Transverse colon (tissue), 4 donors: ENCODE results near the gene PITPNC1. TPM values are rescaled to one million over a fixed set of nuclear protein-coding genes. Genes with fewer than 3 reads are reported as not detected.
A peak's percentile ranks its signal among the peaks of the same experiment; 100 is the strongest.
"Not testable (repeated sequence)": the region's sequence is repeated elsewhere in the genome, so short reads cannot be mapped to it uniquely, and the experiment has no call there.

Source experiments
- DNase-seq: peaks from one replicate; pipeline ENCODE4 v3.0.0-alpha.2; 2019
- H3K27ac ChIP-seq, 4 donors: fragments of 200-600 bp; sonication (generic); 2 replicates each; pipeline ENCODE4 v1.5.1; 2016 to 2018; ENCODE audit warnings: inconsistent platforms in 4 of 4
- H3K27me3 ChIP-seq: fragments of 200-600 bp; sonication (generic); 2 replicates; pipeline ENCODE4 v1.5.1; 2017; ENCODE audit warnings: inconsistent platforms
- H3K36me3 ChIP-seq, 4 donors: fragments of 200-600 bp; sonication (generic); 2 replicates each; pipeline ENCODE4 v1.5.1; 2017 to 2019; ENCODE audit warnings: inconsistent platforms in 4 of 4
- H3K4me1 ChIP-seq, 4 donors: fragments of 200-600 bp; sonication (generic); 2 replicates each; pipeline ENCODE4 v1.5.1; 2017 to 2020; ENCODE audit warnings: inconsistent platforms in 4 of 4
- H3K4me3 ChIP-seq, 4 donors: fragments of 200-600 bp; sonication (generic); 1 replicate in 1 of 4; 2 replicates in 3 of 4; pipeline versions ENCODE4 v1.5.1 to v1.6.1; 2017 to 2019; ENCODE audit warnings: inconsistent platforms in 4 of 4
- H3K9me3 ChIP-seq, 2 donors: fragments of 200-600 bp; sonication (generic); 2 replicates each; pipeline ENCODE4 v1.5.1; 2017 to 2019; ENCODE audit warnings: inconsistent platforms in 2 of 2
- EP300 ChIP-seq: sonication (generic); formaldehyde crosslinking; IDR thresholded peaks from one replicate; pipeline ENCODE4 v1.6.1; 2017; ENCODE audit warnings: antibody characterized with exemption, low read depth
- POLR2A ChIP-seq: fragments of 450-650 bp; IDR thresholded peaks from one replicate; pipeline ENCODE4 v1.6.1; 2016; ENCODE audit warnings: antibody characterized with exemption, mild to moderate bottlenecking, moderate library complexity
- POLR2AphosphoS5 ChIP-seq, 3 donors: sonication (generic); formaldehyde crosslinking; IDR thresholded peaks; one replicate each; pipeline ENCODE4 v1.6.1; 2016; ENCODE audit warnings: antibody characterized with exemption in 3 of 3
- WGBS, 2 donors: methylation state at CpG; one replicate each; pipeline ENCODE4 v1.1.5; 2018; ENCODE audit warnings: low coverage in 1 of 2; 5-methylcytosine and 5-hydroxymethylcytosine counted together
- in situ Hi-C, 4 donors: fragments of 200-750 bp; cut with MboI; loops; one replicate each; pipeline versions ENCODE4 v1.15.0 to v1.15.1; 2017; ENCODE audit warnings: low sequenced_read_pairs in 3 of 4, low pct_ligation_motif_present in 1 of 4, low pct_unique_long_range_greater_than_20kb in 1 of 4
- intact Hi-C: fragments of 100-400 bp; cut with DNase I; formaldehyde crosslinking; loops from one replicate; pipeline ENCODE4 v1.15.1; 2023; ENCODE audit warnings: low total_unique reads
- total RNA-seq, 4 donors: library from RNA; depleted of rRNA; stranded (reverse); fragments of >200 nt; gene quantifications; one replicate each; pipeline ENCODE4 v1.1.0, GENCODE V29; 2016
- TF ChIP-seq, protein P1 (sequence below), 5 experiments: fragments of 200-600 bp in 3 of 5; fragments of 450-650 bp in 2 of 5; sonication (generic) in 3 of 5; IDR thresholded peaks; 1 replicate in 2 of 5; 2 replicates in 3 of 5; pipeline ENCODE4 v1.5.1; 2016 to 2017; ENCODE audit warnings: antibody characterized with exemption in 5 of 5, inconsistent platforms in 3 of 5, mild to moderate bottlenecking in 2 of 5, moderate library complexity in 1 of 5

PITPNC1 gene
- total RNA-seq, 4 donors from 2014 or later, result 1.6 to 10.3 (median 4.0) TPM

DNA sequence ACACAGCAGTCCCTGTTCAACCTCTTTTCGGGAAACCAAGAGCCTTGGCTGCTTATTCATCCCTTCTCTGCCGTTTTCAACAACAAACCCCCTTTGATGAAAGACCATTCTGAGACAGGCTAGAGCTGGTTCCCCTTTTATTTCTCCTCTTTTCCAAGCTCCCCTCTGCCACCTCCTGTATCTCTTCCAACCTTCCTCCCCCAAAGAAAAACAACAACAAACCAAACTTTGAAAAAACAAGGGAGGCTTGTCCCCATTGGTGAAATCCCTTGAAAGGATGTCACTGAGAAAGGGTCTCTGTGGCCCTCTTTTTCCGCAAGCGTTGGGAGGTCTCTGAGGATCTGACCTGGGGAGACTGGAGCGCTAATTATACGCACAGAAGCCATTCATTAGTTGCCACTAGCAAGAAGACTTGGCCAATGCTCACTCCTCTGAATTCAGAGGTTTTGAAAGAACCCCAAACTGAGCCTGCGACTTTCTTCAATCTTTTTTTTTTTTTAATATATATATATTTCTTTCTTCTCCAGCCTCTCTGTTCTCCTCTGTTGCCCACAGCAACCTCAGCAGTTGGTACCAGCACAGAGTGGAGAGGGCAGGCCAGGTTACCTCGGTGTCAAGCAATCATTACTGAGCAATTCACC lies 101.4 kb downstream of the PITPNC1 start:
- Histone ChIP-seq H3K36me3 (no peaks in the 10 kb centered on the region), H3K27me3 (no peaks in the 10 kb centered on the region), H3K4me3 (no peak overlapping the region), H3K9me3 (no peaks in the 10 kb centered on the region), H3K4me1 (peaks cover 0 to 21% (median 5%) of the 10 kb centered on the region in 4 donors), H3K27ac (peak overlapping the region; percentile 31 to 51 (median 37))
- in situ Hi-C loops (loop anchor here in 1 of 4 donors (10.0 to 25.0 kb wide), 3 partner anchors 94 to 209 kb away; no protein-coding TSS in a partner anchor), intact Hi-C loops (loop anchor here (5.0 to 10.0 kb wide), 2 partner anchors 86 to 104 kb away; partner anchors contain the start of gene PITPNC1)
- DNase-seq, result no peak
- WGBS, 2 donors, result 76 to 81% methylated on average over 6 to 8 of the region's 8 CpGs
- TF ChIP-seq, protein P1, sequence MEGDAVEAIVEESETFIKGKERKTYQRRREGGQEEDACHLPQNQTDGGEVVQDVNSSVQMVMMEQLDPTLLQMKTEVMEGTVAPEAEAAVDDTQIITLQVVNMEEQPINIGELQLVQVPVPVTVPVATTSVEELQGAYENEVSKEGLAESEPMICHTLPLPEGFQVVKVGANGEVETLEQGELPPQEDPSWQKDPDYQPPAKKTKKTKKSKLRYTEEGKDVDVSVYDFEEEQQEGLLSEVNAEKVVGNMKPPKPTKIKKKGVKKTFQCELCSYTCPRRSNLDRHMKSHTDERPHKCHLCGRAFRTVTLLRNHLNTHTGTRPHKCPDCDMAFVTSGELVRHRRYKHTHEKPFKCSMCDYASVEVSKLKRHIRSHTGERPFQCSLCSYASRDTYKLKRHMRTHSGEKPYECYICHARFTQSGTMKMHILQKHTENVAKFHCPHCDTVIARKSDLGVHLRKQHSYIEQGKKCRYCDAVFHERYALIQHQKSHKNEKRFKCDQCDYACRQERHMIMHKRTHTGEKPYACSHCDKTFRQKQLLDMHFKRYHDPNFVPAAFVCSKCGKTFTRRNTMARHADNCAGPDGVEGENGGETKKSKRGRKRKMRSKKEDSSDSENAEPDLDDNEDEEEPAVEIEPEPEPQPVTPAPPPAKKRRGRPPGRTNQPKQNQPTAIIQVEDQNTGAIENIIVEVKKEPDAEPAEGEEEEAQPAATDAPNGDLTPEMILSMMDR (IDR thresholded peaks at IDR 0.05), result no peak
- no peak for TF ChIP-seq POLR2A
- no peak for TF ChIP-seq EP300
- no peak for TF ChIP-seq POLR2AphosphoS5 (IDR thresholded peaks at IDR 0.05)

GRCh38 chr17:67479148-67479547 lies 102.1 kb downstream of the PITPNC1 start:
- H3K4me3 ChIP-seq, result no peak overlapping the region
- WGBS, 2 donors, result 85 to 86% methylated on average over 2 to 3 of the region's 3 CpGs
- in situ Hi-C loops, result loop anchor here in 1 of 4 donors (10.0 to 25.0 kb wide), 3 partner anchors 94 to 208 kb away; no protein-coding TSS in a partner anchor
- no peaks in the 10 kb centered on the region for H3K9me3 ChIP-seq
- TF ChIP-seq POLR2AphosphoS5 (IDR thresholded peaks at IDR 0.05) (no peak), EP300 (no peak), POLR2A (no peak)
- TF ChIP-seq, protein P1 (IDR thresholded peaks at IDR 0.05), result no peak
- no peaks in the 10 kb centered on the region for H3K27me3 ChIP-seq
- no peak for DNase-seq
- H3K27ac ChIP-seq, result peak overlapping the region in 1 of 4 donors; percentile 41
- no peaks in the 10 kb centered on the region for H3K36me3 ChIP-seq
- peaks cover 0 to 19% (median 5%) of the 10 kb centered on the region in 4 donors for H3K4me1 ChIP-seq
- intact Hi-C loops, result loop anchor here (5.0 to 10.0 kb wide), 2 partner anchors 87 to 104 kb away; partner anchors contain the start of gene PITPNC1

DNA sequence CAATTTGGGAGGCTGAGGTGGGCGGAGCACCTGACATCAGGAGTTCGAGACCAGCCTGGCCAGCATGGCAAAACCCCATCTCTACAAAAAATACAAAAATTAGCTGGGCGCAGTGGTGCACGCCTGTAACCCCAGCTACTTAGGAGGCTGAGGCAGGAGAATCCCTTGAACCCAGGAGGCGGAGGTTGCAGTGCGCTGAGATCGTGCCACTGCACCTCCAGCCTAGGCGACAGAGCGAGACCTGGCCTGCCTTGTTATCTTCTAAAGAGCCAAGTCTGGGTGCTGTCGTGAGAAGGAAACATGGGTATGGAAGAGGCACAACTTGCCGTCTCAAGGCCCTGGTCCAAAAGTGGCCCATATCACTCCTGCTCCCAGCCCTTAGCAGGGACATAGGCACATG lies 103.9 kb downstream of the PITPNC1 start:
- H3K9me3 ChIP-seq, H3K36me3 ChIP-seq, H3K4me1 ChIP-seq, DNase-seq, H3K4me3 ChIP-seq, H3K27me3 ChIP-seq, intact Hi-C loops: not testable (repeated sequence)
- WGBS, 2 donors, result 96% methylated on average over 11 of the region's 11 CpGs; no CpG with 5 or more reads in 1 of the 2 donors
- peak overlapping the region in 1 of 4 donors; percentile 7 for H3K27ac ChIP-seq
- in situ Hi-C loops, result loop anchor here in 2 of 4 donors (5.0 to 25.0 kb wide), 3 partner anchors 94 to 206 kb away; no protein-coding TSS in a partner anchor

DNA sequence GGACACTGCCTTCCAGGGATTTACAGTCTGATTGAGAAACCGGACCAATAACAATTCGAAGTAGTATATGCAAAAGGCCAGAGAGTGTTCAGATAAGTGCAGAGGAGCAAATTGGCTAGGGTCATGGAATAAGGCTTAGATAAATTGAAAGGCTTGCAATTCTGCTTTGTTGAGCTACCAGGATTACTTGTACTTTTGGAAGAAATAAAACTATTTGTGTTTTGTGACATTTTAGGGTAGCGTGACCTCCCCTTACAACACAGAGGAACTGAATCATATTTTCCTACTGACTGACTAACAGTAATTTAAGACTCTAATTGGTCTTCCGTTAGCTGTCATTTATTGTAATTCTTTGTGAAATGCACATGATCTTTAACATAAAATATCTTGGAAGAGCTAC lies 104.7 kb downstream of the PITPNC1 start:
- intact Hi-C loops, result no loop called here

More for the DNA sequence above, 104.7 kb downstream of the PITPNC1 start:
- Histone ChIP-seq H3K27me3 (no peaks in the 10 kb centered on the region), H3K4me3 (no peak overlapping the region), H3K36me3 (no peaks in the 10 kb centered on the region), H3K9me3 (no peaks in the 10 kb centered on the region), H3K4me1 (peaks cover 0 to 6% (median 2%) of the 10 kb centered on the region in 4 donors), H3K27ac (peak overlapping the region in 1 of 4 donors; percentile 20)
- no peak for DNase-seq
- 60 to 64% methylated on average over 4 of the region's 4 CpGs for WGBS, 2 donors
- TF ChIP-seq EP300 (no peak), POLR2AphosphoS5 (IDR thresholded peaks at IDR 0.05) (peak in 1 of 3 donors; percentile 48)
- TF ChIP-seq, protein P1 (IDR thresholded peaks at IDR 0.05), result no peak
- in situ Hi-C loops, result loop anchor here in 2 of 4 donors (5.0 to 25.0 kb wide), 3 partner anchors 95 to 205 kb away; no protein-coding TSS in a partner anchor
